ENCODE measurements around the gene PTN.

The PTN gene

DNA sequence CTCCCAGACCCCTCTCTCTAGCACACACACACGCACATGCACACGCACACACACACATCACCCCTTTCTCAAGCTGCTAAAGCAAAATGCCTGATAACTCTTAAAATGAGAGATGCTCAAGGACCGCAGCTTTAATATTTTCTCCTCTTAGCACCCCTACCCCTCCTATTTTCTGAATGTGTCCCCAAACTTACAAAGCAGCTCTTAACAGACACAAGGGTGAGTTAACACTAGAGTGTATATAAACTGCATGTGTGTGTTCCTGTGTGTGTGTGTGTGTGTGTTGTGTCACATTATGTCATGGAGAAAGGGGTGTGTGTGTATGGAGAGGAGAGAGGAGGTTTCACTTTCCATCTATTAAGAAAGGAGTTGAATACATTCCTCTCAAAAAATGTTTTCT is 1.3 kb downstream of the PTN start:
- peaks cover 10% of the 10 kb centered on the region for H3K9me3 Mint-ChIP-seq
- no peaks in the 10 kb centered on the region for H3K4me1 Mint-ChIP-seq (ENCODE audit: low read depth)
- no peak overlapping the region for H3K4me3 Mint-ChIP-seq
- intact Hi-C loops (cut with micrococcal nuclease): no loop called here
- peaks cover 6% of the 10 kb centered on the region for H3K27me3 Mint-ChIP-seq
- no peaks in the 10 kb centered on the region for H3K36me3 Mint-ChIP-seq (ENCODE audit: low read depth)
- no peak overlapping the region for H3K27ac Mint-ChIP-seq

- intact Hi-C loops (cut with micrococcal nuclease): no loop called here
- Mint-ChIP-seq H3K27ac (no peak overlapping the region), H3K9me3 (peaks cover 24% of the 10 kb centered on the region), H3K4me1 (ENCODE audit: low read depth) (no peaks in the 10 kb centered on the region), H3K27me3 (no peaks in the 10 kb centered on the region), H3K4me3 (no peak overlapping the region), H3K36me3 (ENCODE audit: low read depth) (no peaks in the 10 kb centered on the region)
Observed at GRCh38 chr7:137337902-137338301, 5.6 kb downstream of the PTN start.

DNA sequence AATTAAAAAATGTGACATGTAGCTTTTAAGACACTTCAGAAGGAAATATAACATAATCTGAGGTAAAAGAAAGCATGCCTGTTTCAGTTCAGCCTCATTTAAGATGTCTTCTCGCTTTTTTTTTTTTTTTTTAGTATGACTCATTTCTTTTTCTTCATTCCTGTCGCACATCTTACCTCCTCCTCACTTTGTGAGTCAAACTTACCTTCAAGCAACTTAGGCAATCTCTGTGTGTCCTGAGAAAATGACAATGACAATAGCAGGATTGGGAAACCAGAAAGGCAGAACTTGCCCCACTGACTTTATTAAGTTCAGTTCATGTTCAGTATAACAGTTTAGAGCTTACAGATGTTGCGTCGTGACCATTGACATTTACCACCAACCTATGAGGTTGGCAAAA is 7.7 kb downstream of the PTN start:
- no peak overlapping the region for H3K27ac Mint-ChIP-seq
- no peak overlapping the region for H3K4me3 Mint-ChIP-seq
- intact Hi-C loops (cut with micrococcal nuclease): no loop called here
- H3K27me3 Mint-ChIP-seq: no peaks in the 10 kb centered on the region
- no peaks in the 10 kb centered on the region for H3K4me1 Mint-ChIP-seq (ENCODE audit: low read depth)
- H3K36me3 Mint-ChIP-seq (ENCODE audit: low read depth): no peaks in the 10 kb centered on the region
- peaks cover 27% of the 10 kb centered on the region for H3K9me3 Mint-ChIP-seq

- H3K4me3 Mint-ChIP-seq: no peak overlapping the region
- intact Hi-C loops (cut with micrococcal nuclease): no loop called here
- no peaks in the 10 kb centered on the region for H3K36me3 Mint-ChIP-seq (ENCODE audit: low read depth)
- no peaks in the 10 kb centered on the region for H3K4me1 Mint-ChIP-seq (ENCODE audit: low read depth)
- no peaks in the 10 kb centered on the region for H3K27me3 Mint-ChIP-seq
- H3K27ac Mint-ChIP-seq: no peak overlapping the region
- peaks cover 27% of the 10 kb centered on the region for H3K9me3 Mint-ChIP-seq
Observed at GRCh38 chr7:137331378-137331777, 12.2 kb downstream of the PTN start.

- Mint-ChIP-seq H3K4me3 (no peak overlapping the region), H3K27ac (no peak overlapping the region), H3K4me1 (ENCODE audit: low read depth) (no peaks in the 10 kb centered on the region), H3K9me3 (peaks cover 27% of the 10 kb centered on the region), H3K36me3 (ENCODE audit: low read depth) (no peaks in the 10 kb centered on the region), H3K27me3 (no peaks in the 10 kb centered on the region)
- intact Hi-C loops (cut with micrococcal nuclease): no loop called here
Observed at GRCh38 chr7:137329411-137329810, 14.1 kb downstream of the PTN start.

DNA sequence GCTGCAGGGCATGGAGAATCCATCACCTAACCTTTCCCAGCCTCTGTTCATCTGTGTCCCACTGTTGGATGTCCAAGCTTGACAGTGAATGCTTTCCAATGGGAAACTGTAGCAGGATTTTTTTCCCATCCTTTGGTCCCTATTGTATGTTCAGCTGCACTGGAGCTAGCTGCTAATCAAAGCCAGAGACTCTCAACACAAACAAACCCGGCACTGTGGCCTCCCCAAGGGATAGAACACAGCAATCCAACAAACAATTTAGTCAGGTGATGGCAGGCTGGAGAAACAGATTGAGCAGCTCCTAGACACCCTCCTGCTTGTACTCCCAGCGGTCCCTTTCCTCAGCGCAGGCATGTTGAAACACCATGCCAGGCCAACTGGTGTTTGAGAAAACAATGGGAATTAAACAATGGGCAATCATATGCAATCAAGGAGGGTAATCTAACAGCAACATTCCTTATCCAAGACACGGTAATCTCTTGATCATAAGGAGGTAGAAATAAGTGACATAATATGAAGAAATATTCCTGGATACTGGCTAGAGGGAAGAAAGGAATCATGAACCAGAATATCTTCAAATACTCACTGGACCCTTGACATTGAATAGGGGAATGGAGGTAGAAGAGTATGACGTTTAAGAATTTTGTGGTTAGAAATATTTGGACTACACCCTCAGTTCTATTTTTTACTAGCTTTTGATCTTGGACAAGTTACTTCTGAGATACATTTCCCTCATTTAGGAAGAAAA is 15.0 kb downstream of the PTN start:
- no peaks in the 10 kb centered on the region for H3K27me3 Mint-ChIP-seq
- no peak overlapping the region for H3K4me3 Mint-ChIP-seq
- intact Hi-C loops (cut with micrococcal nuclease): no loop called here
- no peaks in the 10 kb centered on the region for H3K4me1 Mint-ChIP-seq (ENCODE audit: low read depth)
- H3K9me3 Mint-ChIP-seq: peaks cover 30% of the 10 kb centered on the region
- no peak overlapping the region for H3K27ac Mint-ChIP-seq
- no peaks in the 10 kb centered on the region for H3K36me3 Mint-ChIP-seq (ENCODE audit: low read depth)

- Mint-ChIP-seq H3K27ac (no peak overlapping the region), H3K4me1 (ENCODE audit: low read depth) (no peaks in the 10 kb centered on the region), H3K9me3 (peaks cover 24% of the 10 kb centered on the region), H3K27me3 (no peaks in the 10 kb centered on the region), H3K4me3 (no peak overlapping the region), H3K36me3 (ENCODE audit: low read depth) (no peaks in the 10 kb centered on the region)
- intact Hi-C loops (cut with micrococcal nuclease): no loop called here
Observed at GRCh38 chr7:137325927-137326326, 17.6 kb downstream of the PTN start.

GRCh38 chr7:137324796-137325696 is 18.5 kb downstream of the PTN start:
- Mint-ChIP-seq H3K9me3 (peaks cover 24% of the 10 kb centered on the region), H3K27me3 (no peaks in the 10 kb centered on the region), H3K4me1 (ENCODE audit: low read depth) (no peaks in the 10 kb centered on the region), H3K36me3 (ENCODE audit: low read depth) (no peaks in the 10 kb centered on the region), H3K4me3 (no peak overlapping the region), H3K27ac (no peak overlapping the region)
- intact Hi-C loops (cut with micrococcal nuclease): no loop called here

DNA sequence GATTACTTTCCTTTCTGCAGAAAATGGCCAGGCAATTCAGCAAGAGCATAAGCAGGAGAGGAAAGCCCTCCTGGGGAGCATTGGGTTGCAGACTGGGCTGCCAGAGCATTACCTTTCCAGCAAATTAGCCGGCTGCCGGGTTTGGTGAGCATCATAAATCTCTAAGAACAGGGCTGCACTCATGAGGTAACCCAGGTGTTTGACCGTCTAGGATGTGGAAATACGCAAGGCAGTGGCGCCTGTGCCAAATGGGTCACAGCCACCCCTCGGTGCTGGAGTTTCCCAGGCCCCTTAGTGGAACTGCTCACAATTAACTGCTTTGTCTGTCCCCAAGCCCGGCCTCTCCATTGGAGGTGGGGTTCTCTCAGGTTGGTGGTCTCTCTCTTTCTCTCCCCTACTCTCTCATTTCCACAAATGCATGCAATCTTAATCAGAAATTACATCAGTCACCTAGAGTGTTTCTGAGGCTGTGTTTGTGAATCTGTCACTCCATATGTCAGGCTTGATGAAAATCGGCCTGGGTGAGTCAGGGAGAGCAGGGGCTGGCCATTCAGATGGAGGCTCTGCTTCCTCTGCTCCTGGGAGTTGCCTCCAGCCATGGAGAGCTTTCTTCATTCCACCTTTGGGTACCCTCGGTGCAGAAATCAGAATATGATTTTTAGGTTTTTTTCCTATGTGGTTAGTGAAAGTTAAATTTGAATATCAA is 26.7 kb downstream of the PTN start:
- Mint-ChIP-seq H3K4me1 (ENCODE audit: low read depth) (no peaks in the 10 kb centered on the region), H3K36me3 (ENCODE audit: low read depth) (no peaks in the 10 kb centered on the region), H3K27ac (no peak overlapping the region), H3K9me3 (peaks cover 56% of the 10 kb centered on the region), H3K4me3 (no peak overlapping the region), H3K27me3 (no peaks in the 10 kb centered on the region)
- intact Hi-C loops (cut with micrococcal nuclease): no loop called here

DNA sequence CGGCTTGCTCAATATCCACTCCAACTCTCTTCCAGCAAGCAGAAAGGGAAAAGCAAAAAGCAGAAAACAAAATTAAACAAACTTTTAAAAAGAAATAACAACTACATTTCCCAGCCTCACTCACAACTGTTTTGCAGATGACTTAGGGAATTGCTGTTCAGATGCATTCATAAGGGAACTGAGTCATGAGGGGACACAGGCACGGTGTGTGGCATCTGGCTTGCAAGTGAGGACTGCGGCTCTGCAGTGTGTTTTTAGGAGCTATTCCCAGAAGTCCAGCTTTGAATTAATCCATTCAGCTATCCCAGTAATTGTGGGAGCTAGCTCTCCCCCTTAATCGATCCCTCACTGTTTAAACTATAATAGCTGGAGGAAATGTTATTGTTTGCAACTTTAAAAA is 30.3 kb downstream of the PTN start:
- no peak overlapping the region for H3K27ac Mint-ChIP-seq
- peaks cover 40% of the 10 kb centered on the region for H3K9me3 Mint-ChIP-seq
- H3K27me3 Mint-ChIP-seq: no peaks in the 10 kb centered on the region
- H3K4me1 Mint-ChIP-seq (ENCODE audit: low read depth): no peaks in the 10 kb centered on the region
- intact Hi-C loops (cut with micrococcal nuclease): no loop called here
- no peaks in the 10 kb centered on the region for H3K36me3 Mint-ChIP-seq (ENCODE audit: low read depth)
- H3K4me3 Mint-ChIP-seq: no peak overlapping the region

DNA sequence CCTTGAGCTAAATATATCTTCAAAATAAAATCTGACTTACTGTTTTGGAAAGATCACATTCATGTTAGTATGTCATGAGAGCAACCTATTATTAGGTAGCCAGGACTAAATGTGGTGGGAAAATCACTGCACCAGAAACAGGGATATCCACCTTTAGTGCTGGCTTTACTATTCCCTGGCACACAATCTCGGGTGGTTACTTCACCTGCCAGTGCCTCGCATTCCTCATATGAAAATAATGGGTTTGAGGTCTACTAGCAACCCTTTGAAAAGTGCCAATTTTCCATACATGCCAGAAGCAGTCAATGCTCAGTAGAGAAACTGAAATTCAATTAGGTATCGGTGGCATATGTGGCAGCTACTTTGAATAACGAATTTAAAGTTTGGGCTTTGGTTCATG is 36.8 kb downstream of the PTN start:
- Mint-ChIP-seq H3K27ac (no peak overlapping the region), H3K4me3 (no peak overlapping the region), H3K9me3 (no peaks in the 10 kb centered on the region), H3K36me3 (ENCODE audit: low read depth) (no peaks in the 10 kb centered on the region), H3K27me3 (no peaks in the 10 kb centered on the region), H3K4me1 (ENCODE audit: low read depth) (no peaks in the 10 kb centered on the region)
- intact Hi-C loops (cut with micrococcal nuclease): no loop called here

DNA sequence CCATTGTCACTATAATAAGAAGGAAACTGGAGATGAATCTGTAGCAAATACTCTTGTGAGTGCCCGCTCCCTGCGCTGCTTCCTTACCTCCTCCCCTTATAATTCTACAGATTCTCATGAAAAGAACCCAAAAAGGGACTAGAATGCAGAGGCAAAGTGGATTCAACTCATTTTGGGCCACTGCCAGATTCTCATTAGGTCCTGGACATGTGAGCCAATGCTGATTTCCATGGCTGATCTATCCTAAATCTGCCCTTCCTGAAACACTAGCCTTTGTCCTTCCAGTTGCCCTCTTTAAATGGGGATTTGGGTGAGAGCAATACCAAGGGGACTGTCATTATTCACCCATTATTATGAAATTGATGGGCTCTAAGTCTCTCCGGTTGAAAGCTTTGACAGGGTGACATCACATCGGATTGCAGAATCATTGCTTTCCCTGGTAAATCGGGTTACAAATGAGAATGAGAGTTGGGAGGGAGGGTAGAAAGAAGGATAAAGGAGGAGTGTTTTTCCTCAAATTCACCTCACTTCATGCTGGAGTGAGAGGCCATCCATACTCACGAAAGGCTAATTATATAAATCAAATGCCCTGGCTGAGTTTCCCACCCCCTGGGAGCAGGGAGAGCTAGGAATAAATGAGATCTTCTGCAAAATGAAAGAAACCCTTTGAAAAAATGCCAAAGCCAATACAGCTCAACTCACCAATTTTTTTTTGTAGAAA is 37.5 kb downstream of the PTN start:
- Mint-ChIP-seq H3K9me3 (no peaks in the 10 kb centered on the region), H3K36me3 (ENCODE audit: low read depth) (no peaks in the 10 kb centered on the region), H3K27me3 (no peaks in the 10 kb centered on the region), H3K27ac (no peak overlapping the region), H3K4me1 (ENCODE audit: low read depth) (no peaks in the 10 kb centered on the region), H3K4me3 (no peak overlapping the region)
- intact Hi-C loops (cut with micrococcal nuclease): no loop called here

DNA sequence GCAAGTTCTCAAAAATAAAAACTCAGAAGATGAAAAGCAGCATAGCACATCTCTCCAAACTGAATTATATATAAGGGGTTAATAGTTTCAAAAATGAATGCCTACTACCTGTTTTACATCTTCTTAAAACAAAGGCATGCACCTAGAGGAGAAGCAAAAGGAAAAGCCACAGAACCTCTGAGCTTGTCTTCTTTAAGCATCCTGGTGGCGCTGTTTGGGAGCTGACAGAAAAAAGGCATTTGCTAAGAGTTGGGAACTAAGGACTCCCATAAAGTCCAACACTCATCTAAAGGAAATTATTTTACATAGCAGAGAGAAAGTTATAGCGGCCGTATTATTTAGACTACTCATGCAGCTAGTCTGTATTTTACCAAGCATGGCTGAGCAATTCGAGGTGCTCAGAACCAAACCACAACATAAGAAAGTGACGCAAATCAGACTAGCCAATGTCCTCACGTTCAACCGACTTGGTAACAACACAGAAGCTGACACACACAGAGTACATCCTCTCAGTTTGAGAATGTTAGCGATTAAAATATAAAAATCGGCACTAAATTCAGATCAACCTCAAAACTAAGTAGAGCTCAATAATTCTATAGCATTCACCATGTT is 38.8 kb downstream of the PTN start:
- Mint-ChIP-seq H3K27me3 (no peaks in the 10 kb centered on the region), H3K27ac (no peak overlapping the region), H3K9me3 (peaks cover 10% of the 10 kb centered on the region), H3K4me1 (ENCODE audit: low read depth) (no peaks in the 10 kb centered on the region), H3K4me3 (no peak overlapping the region), H3K36me3 (ENCODE audit: low read depth) (no peaks in the 10 kb centered on the region)
- intact Hi-C loops (cut with micrococcal nuclease): no loop called here
